ENCODE measurements around the gene PAFAH1B2.
"Not testable (repeated sequence)": the region's sequence is repeated elsewhere in the genome, so short reads cannot be mapped to it uniquely, and the experiment has no call there.

Gene PAFAH1B2

DNA sequence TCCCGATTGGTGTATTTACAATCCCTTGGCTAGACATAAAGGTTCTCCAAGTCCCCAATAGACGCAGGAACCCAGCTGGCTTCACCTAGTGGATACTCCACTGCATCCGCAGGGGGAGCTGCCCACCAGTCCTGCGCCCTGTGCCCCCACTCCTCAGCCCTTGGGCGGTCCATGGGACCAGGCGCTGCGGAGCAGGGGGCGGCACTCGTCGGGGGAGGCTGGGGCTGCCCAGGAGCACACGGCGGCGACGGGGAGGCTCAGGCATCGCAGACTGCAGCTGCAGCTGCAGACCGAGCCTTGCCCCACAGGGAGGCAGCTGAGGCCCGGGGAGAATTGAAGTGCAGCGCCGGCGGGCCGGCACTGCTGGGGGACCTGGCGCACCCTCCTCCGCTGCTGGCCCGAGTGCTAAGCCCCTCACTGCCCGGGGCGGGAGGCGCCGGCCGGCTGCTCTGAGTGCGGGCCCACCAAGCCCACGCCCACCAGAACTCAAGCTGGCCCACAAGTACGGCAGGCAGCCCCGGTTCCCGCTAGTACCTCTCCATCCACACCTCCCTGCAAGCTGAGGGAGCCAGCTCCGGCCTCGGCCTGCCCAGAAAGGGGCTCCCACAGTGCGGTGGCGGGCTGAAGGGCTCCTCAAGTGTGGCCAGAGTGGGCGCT, 33.7 kb upstream of the PAFAH1B2 start:
- TF ChIP-seq, protein P1, sequence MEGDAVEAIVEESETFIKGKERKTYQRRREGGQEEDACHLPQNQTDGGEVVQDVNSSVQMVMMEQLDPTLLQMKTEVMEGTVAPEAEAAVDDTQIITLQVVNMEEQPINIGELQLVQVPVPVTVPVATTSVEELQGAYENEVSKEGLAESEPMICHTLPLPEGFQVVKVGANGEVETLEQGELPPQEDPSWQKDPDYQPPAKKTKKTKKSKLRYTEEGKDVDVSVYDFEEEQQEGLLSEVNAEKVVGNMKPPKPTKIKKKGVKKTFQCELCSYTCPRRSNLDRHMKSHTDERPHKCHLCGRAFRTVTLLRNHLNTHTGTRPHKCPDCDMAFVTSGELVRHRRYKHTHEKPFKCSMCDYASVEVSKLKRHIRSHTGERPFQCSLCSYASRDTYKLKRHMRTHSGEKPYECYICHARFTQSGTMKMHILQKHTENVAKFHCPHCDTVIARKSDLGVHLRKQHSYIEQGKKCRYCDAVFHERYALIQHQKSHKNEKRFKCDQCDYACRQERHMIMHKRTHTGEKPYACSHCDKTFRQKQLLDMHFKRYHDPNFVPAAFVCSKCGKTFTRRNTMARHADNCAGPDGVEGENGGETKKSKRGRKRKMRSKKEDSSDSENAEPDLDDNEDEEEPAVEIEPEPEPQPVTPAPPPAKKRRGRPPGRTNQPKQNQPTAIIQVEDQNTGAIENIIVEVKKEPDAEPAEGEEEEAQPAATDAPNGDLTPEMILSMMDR (IDR thresholded peaks at IDR 0.05; ENCODE audit: low read depth, low read length), result no peak
- H3K9me3 ChIP-seq, result no peaks in the 10 kb centered on the region
- no peaks in the 10 kb centered on the region for H3K36me3 ChIP-seq
- H3K4me3 ChIP-seq (ENCODE audit: low read depth, low read length), result no peak overlapping the region
- H3K27me3 ChIP-seq, result no peaks in the 10 kb centered on the region
- no peak for DNase-seq
- no peaks in the 10 kb centered on the region for H3K4me1 ChIP-seq

DNA sequence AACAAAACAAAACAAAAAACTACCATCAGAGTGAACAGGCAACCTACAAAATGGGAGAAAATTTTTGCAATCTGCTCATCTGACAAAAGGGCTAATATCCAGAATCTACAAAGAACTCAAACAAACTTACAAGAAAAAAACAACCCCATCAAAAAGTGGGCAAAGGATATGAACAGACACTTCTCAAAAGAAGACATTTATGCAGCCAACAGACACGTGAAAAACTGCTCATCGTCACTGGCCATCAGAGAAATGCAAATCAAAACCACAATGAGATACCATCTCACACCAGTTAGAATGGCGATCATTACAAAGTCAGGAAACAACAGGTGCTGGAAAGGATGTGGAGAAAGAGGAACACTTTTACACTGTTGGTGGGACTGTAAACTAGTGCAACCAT, 31.6 kb upstream of the PAFAH1B2 start:
- H3K4me3 ChIP-seq (ENCODE audit: low read depth, low read length); DNase-seq; H3K9me3 ChIP-seq; H3K27me3 ChIP-seq; H3K36me3 ChIP-seq; H3K4me1 ChIP-seq: not testable (repeated sequence)

DNA sequence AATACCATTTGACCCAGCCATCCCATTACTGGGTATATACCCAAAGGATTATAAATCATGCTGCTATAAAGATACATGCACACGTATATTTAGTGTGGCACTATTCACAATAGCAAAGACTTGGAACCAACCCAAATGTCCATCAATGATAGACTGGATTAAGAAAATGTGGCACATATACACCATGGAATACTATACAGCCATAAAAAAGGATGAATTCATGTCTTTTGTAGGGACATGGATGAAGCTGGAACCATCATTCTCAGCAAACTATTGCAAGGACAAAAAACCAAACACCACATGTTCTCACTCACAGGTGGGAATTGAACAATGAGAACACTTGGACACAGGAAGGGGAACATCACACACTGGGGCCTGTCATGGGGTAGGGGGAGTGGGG, 31.1 kb upstream of the PAFAH1B2 start:
- not testable (repeated sequence) for H3K9me3 ChIP-seq; H3K36me3 ChIP-seq; H3K27me3 ChIP-seq; DNase-seq; H3K4me3 ChIP-seq (ENCODE audit: low read depth, low read length); H3K4me1 ChIP-seq

DNA sequence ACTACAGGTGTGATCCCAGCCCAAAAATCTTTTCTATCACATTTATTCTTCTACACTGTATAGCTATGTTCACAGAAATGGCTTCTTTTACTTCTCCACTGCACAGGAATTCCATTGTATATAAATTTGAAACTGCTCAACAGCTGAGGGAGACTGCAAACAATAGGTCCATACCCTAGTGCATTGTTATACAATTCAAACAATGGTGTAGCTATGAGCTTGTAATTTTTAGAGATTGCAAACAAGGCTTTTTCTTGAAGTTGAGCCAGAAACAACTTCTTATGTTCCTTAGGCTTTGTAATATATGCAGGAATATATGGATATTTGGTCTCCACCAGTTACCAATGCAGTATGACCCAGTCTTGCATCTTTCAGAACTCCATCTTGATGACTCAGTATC, 26.4 kb upstream of the PAFAH1B2 start:
- H3K36me3 ChIP-seq, result no peaks in the 10 kb centered on the region
- H3K4me3 ChIP-seq (ENCODE audit: low read depth, low read length), result no peak overlapping the region
- H3K4me1 ChIP-seq, result no peaks in the 10 kb centered on the region
- no peak for DNase-seq
- H3K27me3 ChIP-seq, result no peaks in the 10 kb centered on the region
- H3K9me3 ChIP-seq, result no peaks in the 10 kb centered on the region
- TF ChIP-seq, protein P1 (IDR thresholded peaks at IDR 0.05; ENCODE audit: low read depth, low read length), result no peak

DNA sequence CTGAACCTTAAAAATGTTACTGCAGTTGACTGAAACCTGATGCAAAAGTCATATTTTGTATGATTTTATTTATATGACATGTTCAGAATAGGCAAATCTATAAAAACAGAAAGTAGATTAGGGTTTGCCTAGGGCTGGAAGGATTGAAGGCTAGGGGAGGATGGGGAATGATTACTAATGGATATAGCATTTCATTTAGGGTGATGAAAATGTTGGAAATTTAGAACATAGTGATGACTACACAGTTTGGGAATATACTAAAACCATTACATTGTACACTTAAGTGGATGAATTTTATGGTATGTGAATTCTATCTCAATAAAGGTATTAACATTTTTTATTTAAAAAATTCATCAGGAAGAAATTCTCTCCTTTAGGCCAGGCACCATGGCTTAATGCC, 22.9 kb upstream of the PAFAH1B2 start:
- Histone ChIP-seq H3K4me3 (ENCODE audit: low read depth, low read length) (no peak overlapping the region), H3K9me3 (no peaks in the 10 kb centered on the region), H3K27me3 (0 out of 2 replicates have a peak, but pooled peaks cover 5% of the 10 kb centered on the region), H3K4me1 (no peaks in the 10 kb centered on the region), H3K36me3 (no peaks in the 10 kb centered on the region)
- TF ChIP-seq, protein P1 (IDR thresholded peaks at IDR 0.05; ENCODE audit: low read depth, low read length), result no peak
- no peak for DNase-seq

DNA sequence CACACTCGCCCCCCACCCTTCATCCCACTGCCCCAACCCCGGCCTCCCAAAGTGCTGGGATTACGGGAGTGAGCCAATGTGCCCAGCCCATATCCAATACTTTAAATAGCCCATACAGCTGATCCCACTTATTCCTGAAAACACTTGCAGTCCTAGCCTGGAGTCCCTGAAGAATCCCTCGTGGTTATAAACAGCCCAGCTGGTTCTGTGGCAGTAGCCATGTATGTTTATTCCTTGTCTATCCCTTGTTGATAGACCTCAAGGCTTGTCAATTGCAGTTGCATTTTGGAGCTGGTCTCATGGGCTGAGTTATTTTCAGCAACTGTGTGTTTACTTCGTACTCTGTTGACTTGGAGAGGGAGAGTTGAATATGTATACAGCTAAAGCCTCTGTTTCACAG, 21.5 kb upstream of the PAFAH1B2 start:
- DNase-seq, result no peak
- 0 out of 2 replicates have a peak, but pooled peaks cover 5% of the 10 kb centered on the region for H3K27me3 ChIP-seq
- no peak overlapping the region for H3K4me3 ChIP-seq (ENCODE audit: low read depth, low read length)
- TF ChIP-seq, protein P1 (IDR thresholded peaks at IDR 0.05; ENCODE audit: low read depth, low read length), result no peak
- no peaks in the 10 kb centered on the region for H3K4me1 ChIP-seq
- H3K36me3 ChIP-seq, result no peaks in the 10 kb centered on the region
- no peaks in the 10 kb centered on the region for H3K9me3 ChIP-seq

DNA sequence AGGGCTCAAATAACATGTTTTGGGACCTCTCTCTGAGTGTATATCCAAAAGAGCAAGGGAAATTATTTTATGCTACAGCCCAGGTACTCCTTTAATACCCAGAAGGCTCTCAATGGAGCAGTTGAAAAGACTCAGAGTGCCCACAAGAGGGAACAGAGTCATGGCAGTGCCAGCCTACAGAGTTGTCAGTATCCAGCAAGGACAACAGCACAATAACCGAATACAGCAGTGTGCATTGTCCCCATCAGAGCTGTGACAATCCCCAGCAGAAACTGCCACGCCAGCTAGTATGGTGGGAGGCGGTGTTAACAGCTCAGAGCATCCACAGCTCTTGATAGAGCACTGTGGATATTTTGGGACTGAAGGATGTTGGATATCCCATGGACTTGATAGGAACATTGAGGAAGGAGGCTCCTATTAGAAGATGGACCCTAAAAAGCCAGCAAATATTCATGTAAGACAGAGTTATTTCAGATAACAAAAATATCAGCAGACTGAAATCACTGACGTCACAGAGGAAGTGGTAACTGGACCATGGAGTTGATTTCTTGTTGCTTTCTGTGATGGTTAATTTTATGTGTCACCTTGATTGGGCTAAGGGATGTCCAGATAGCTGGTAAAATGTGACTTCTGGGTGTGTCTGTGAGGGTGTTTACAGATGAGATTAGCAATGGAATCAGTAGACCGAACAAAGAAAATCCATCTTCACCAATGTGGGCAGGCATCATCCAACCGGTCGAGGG, 17.7 kb upstream of the PAFAH1B2 start:
- Histone ChIP-seq H3K27me3 (0 out of 2 replicates have a peak, but pooled peaks cover 5% of the 10 kb centered on the region), H3K9me3 (no peaks in the 10 kb centered on the region), H3K36me3 (no peaks in the 10 kb centered on the region), H3K4me3 (ENCODE audit: low read depth, low read length) (no peak overlapping the region), H3K4me1 (no peaks in the 10 kb centered on the region)
- TF ChIP-seq, protein P1 (IDR thresholded peaks at IDR 0.05; ENCODE audit: low read depth, low read length), result no peak
- DNase-seq, result no peak

All from BE2C (cell line).